Right forelimb (tissue), 1 donor: Measurements from ENCODE around the gene SCGB1C1.
"Not testable (repeated sequence)": the region's sequence is repeated elsewhere in the genome, so short reads cannot be mapped to it uniquely, and the experiment has no call there.

Experiments used
- DNase-seq: peaks from one replicate; pipeline ENCODE4 v3.0.0-alpha.2; 2018

The SCGB1C1 gene

DNA sequence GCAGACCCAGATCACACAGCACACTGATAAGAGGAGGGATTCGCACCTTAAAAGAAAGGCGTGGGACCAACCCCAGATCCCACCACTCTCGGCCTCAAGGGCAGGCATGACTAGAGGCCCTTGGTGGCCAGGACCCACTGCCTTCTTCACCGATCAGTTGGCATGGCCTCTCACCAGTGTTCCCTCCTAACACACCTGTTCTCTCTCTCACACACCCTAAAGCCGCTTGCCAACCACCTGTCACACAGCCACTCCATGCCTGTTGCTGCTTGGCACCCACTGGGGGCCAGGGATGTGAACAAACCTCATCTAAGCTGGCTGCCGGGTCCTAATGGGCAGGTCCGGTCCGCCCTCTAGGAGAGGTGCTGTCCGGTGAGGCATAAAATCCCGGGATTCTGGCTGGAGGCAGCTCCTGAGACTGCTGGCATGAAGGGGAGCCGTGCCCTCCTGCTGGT lies at the start of gene SCGB1C1:
Gene SCGB1C1, plus strand, starts transcription at position 405 of the 455 bp plus-strand sequence. Its CDS starts 22 bp downstream, at position 427.
- DNase-seq: not testable (repeated sequence)

DNA sequence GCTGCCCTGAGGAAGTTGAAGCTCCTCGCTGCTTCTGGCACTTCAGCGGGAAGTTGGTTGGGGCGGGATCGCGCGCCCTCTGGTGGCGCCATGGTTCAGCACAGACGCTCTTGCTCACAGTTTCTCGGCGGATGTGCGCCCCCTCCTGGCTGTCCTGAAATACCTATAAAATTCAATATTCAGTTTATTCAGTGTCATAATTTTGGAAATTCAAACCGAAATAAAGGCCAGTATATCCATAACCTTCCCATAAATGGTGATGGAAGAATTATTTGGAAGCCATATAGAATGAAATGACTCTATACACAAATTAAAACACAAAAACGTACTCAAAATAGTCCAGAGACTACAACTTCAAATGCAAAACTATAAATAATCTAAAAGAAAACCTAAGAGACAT lies 12.6 kb upstream of the SCGB1C1 start:
- DNase-seq: not testable (repeated sequence)

DNA sequence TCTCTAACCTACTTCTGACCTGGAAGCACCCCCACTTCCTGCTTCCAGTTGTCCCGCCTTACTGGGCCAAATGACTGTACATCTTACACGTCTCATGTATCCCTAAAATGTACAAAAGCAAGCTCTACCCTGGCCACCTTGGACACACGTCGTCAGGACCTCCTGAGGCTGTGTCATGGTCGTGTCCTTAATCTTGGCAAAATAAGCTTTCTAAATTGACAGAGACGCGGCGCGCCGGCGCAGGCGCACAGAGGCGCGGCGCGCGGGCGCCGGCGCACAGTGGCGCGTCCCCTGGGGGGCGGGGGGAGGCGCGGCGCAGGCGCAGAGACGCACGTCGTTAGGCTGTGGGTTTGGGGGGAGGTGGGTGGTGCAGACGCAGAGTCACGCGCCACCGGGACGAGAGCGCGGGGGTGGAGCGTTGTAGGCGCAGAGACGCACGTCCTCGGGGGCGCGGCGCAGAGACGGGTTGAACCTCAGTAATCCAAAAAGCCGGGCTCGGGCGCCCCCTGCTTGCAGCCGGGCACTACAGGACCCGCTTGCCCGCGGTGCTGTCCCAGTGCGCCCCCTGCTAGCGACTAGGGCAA lies 3.6 kb upstream of the SCGB1C1 start:
- peak; percentile 22 for DNase-seq

DNA sequence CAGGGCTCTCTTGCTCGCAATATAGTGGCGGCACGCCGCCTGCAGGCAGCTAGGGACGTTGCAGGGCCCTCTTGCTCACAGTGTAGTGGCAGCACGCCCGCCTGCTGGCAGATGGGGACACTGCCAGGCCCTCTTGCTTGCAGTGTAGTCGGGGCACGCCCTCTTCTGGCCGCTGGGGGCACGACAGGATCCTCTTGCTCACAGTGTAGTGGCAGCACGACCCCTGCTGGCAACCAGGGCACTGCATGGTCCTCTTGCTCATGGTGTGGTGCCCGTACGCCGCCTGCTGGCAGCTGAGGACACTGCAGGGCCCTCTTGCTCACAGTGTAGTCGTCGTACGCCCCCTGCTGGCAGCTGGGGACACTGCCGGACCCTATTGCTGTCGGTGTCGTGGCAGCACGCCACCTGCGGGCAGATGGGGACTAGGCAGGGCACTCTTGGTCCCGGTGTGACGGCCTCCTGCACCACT lies 3.0 kb upstream of the SCGB1C1 start:
- not testable (repeated sequence) for DNase-seq

DNA sequence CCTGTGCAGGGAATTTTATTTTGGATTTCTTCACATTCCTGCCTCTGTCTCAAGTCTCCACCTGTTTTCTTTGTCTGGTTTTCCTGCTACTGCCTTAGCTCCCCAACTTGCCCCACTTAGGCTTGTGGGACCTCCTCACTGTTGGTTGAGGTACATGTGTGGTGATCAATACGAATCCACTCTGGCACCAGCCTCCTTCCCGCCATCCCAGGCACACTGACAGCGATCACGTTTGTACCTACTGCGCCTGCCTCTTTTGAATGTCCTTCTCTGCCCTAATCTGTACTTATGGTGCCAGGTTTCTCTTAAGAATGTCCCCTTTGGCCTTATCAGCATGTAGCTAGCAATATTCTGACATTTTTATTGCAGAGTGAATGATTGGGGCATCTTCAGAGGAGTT lies 2.3 kb upstream of the SCGB1C1 start:
- DNase-seq: not testable (repeated sequence)

DNA sequence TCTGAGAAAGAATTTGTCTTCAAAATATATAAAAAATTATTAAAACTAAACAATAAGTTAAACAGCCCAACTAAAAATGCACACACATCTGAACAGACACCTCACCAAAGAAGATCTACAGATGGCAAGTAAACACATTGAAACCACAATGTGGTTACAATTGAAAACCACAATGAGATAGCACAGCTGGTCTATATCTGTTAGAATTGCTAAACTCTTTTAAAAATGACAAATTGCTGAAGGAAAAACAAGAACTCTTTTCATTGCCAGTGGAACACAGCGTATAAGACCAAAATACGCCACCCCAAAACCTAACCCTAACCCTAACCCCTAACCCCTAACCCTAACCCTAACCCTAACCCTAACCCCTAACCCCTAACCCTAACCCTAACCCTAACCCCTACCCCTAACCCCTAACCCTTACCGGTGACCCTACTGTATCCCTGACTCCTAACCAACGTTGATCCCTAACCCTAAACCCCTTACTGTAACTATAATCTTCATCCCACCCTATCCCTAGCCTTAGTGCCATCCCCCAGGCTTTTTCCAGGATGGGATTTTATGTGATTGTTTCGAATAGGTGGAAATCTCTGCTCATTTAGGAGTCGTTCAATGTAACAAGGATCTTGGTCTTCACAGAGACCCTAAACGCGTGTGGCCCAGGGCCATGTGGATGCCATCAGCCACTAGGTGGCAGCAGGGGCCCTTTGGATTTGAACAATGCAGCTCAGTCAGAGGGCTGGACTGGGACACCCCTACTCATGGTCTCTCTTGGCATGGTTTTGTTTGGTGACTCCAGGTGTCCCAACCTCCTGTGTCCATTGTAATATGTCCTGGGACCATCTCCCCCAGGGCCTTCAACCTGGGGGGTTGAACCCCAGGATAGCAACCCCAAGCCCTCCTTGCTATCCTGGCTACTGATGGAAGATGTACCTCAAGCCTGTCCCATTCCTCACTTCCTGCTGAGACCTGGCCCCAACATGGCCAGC lies 1.1 kb upstream of the SCGB1C1 start:
- not testable (repeated sequence) for DNase-seq

DNA sequence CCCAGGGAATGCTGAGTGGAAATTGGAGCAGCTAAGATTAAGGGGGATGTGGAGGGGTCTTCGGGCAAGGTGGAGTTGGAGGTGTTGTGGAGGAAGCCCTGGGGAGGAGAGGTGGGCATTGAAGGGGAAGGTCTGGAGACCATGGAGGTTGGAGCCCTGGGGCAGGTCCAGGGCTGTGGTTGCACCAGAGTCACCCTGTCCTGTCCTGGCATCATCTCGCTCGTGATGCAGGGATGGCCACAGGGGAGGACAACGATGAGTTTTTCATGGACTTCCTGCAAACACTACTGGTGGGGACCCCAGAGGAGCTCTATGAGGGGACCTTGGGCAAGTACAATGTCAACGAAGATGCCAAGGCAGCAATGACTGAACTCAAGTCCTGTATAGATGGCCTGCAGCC lies 603 bp downstream of the SCGB1C1 start:
- not testable (repeated sequence) for DNase-seq

DNA sequence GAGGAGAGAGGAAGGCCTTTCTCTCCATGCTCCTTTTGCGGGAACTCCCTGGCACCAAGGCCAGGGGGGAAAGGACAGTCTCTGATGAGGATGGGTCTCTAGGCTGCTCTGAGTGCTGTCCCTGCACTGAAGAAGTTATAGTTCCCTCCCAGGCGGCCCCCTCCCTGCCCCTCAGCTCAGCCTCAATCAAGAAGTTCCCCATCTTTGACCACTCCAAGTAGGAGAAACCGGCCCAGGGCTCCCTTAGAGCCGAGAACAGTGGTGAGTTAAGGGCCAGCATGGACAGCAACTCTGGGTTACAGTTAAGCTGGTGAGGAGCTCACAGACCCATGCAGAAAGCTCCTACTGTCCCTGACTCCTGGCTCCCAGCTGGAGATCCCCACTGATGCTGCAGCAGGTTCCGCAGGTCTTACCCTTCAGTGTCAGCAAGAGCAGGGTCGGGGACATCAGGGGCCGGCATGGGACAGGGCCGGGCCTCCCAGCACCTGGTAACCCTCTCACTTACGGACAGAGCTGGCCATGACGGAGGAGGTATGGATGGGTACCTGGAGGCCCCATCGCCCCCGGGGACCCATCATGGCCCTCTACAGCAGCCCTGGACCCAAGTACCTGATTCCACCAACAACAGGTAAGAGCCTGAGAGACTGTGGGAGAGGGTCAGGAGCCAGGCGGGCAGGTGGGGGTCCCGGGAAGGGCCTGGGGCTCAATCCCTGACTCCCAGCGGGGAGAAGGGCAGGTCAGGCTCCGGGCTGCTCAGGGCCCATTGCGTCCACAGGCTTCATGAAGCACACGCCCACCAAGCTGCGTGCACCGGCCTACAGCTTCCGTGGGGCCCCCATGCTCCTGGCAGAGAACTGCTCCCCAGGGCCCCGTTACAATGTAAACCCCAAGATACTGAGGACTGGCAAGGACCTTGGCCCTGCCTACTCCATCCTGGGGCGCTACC lies 4.2 kb downstream of the SCGB1C1 start:
- DNase-seq: peak; percentile 44

DNA sequence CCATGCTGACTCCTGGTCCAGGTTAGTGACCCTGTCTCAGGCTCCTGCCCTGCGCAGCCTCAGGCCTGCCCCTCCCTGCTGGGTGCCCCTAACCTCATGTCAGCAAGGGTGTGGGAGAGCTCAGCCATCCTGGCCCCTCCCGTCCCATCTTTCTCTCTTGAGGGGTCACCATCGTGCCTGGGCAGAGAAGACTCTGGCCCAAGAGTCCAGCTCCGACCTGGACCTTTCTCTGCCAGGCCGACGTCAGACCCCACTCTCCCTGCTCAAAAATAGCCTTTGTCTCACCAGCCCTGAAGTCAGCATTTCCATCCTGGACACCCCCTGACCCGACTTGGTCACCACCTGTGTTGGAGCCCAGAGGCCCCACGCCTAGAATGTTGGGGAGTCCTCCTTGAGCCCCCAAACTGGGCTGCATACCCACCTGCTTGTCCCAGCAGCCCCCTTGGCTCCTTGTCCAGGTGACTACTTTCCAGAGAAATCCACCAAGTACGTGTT lies 4.9 kb downstream of the SCGB1C1 start:
- peak; percentile 43 for DNase-seq

DNA sequence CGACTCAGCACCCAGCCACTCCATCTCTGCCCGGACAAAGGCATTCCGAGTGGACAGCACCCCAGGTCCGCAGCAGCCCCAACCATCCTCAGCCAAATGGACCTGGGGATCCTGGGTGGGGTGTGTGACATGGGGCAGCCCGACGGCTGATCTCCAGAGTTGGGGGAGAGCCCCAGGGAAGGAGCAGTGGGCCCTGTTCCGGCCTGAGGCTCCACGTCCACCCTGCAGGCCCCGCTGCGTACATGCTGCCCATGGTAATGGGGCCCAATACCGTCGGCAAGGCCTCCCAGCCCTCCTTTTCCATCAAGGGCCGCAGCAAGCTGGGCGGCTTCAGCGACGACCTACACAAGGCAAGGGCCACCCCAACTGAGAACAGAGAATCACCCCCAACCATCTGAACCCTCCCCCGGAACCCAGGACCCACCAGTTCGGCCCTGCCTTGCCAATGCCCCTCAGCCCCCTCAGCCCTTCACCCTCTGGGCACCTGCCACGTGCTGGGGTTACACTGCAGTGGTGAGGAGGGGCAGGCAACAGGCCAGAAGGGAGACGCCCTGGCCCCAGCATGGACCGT lies 5.4 kb downstream of the SCGB1C1 start:
- no peak for DNase-seq

DNA sequence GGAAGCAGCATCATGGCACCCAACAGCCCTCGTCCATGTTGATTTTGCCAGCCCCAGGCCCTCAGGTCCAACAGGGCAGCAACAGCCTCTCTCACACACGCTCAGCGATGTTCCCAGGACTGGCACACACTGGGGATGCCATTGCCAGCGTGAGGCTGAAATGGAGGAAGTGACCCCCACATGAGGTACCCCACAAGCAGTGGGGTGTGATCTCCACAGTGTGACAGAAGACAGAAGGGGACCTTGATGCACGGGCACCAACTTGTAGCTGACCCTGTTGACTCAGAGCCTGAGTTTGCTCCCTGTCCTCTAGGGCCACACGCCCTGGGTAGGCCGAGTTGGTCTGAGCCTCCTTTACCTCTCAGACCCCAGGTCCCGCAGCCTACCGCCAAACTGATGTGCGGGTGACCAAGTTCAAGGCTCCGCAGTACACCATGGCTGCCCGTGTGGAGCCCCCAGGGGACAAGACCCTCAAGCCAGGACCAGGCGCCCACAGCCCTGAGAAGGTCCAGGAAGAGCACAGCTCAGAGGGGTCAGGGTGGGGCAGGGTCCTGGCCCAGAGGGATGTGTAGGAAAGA lies 6.2 kb downstream of the SCGB1C1 start:
- DNase-seq: no peak

DNA sequence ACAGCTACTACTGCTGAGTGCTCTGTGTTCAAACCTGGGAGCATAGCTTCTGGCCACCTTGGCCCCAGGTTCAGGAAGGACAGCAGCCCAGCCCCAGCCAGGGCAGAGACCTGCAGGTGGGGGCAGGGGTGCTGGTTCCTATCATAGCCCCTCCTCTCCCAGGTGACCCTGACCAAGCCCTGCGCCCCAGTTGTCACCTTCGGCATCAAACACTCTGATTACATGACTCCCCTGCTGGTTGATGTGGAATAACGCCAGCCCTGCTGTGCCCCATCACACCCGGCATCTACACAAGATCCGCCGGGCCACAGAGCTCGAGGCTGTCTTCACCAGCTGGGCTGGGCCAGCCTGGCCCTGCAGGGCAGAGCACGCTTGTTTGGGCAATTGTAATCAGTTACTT lies 6.9 kb downstream of the SCGB1C1 start:
- peak; percentile 45 for DNase-seq

DNA sequence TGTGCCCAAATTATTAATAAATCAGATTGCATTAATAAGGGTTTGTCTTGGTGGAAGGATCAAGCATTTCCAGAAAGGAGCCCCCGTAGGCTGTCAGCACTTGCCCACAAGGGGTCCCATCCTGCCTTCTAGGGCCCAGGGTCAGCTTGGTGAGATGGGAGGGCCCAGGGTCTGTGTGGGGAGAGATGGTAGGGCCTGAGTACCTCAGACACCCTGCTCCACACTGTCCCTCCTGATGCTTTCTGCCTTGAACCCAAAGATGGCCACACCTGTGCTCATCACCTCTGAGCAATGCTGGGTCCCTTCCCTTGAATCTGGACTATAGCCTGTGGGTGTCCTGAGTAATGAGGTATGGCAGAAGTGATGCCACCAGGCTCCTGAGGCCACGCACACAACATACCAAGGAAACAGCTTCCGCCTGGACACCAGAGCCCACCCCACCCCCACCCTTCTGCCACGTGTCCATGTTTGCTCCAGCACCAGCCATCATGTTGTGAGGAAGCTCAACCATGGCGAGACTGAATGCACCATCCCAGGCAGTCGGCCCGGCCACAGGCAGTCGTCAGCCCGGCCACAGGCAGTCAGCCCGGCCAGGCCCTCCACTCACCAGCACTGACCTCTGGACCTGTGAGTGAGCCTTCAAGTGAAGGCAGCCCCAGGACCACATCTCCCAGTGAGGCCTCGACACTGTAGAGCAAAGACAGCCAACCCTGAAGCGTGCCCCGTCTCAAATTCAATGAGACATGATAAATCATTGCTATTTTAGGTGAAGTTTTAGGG lies 7.5 kb downstream of the SCGB1C1 start:
- peak; percentile 38 for DNase-seq

DNA sequence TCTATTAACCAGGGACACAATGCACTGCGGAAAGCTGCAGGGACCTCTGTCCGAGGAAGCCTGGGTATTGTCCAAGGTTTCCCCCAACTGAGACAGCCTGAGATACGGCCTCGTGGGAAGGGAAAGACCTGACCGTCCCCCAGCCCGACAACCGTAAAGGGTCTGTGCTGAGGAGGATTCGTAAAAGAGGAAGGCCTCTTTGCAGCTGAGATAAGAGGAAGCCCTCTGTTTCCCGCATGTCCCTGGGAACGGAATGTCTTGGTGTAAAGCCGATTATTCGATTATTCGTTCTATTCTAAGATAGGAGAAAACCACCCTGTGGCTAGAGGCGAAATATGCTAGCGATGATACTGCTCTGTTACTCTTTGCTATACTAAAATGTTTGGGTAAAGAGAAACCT lies 9.1 kb downstream of the SCGB1C1 start:
- no peak for DNase-seq

DNA sequence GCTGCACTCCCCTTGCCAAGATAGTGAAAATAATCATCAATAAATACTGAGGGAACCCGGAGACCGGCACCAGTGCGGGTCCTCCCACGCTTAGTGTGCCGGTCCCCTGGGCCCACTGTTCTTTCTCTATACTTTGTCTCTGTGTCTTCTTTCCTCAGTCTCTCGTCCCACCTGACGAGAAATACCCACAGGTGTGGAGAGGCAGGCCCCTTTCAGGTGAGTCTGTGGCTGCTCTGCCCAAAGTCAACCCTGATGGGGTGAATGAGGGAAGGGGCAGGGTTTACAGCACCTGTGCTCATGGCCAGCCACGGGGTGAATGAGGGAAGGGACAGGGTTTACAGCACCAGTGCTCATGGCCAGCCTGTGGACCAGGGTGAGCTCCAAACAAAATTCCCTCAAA lies 9.6 kb downstream of the SCGB1C1 start:
- DNase-seq: peak; percentile 15

DNA sequence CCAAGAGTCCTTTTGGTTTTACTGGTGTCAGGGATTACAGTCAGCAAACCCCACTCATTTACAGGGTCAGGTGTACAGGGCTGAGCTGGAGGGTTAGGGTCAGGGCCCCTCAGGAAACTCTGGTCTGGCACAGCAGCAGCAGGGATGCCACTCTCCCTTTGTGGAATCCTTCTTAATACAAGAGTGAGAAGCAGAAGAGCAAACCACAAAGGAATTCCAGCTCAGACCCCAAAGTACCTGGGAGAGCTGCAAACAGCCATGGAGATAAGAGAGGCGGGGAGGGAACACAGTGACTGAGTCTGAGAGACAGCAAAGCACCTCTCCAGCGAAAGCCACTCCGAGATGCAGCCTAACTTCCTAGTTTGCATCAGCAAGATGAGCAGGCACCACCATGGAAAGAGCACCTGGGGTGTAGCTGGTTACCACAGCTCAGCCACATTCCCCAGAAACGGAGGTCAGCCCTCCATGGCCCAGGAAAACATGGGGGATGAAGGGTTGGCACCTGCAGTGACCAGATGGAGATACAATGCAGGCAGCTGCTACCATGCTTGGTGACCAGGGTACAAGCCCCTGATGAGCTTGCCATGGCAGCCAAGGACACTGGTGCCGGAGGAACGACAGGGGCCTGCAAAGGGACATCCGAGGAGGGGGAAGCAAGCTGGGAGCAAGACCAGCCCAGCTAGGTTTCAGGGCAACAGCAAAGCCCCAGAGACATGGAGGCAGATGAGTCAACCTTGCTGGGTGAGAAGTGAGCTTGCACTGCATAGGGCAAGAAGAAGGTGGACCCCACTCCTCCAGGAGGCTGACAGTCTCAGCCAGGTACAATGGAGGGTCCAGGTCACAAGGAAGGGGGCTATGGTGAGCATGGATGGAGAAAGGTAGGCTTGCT lies 10.4 kb downstream of the SCGB1C1 start:
- DNase-seq: peak; percentile 37

DNA sequence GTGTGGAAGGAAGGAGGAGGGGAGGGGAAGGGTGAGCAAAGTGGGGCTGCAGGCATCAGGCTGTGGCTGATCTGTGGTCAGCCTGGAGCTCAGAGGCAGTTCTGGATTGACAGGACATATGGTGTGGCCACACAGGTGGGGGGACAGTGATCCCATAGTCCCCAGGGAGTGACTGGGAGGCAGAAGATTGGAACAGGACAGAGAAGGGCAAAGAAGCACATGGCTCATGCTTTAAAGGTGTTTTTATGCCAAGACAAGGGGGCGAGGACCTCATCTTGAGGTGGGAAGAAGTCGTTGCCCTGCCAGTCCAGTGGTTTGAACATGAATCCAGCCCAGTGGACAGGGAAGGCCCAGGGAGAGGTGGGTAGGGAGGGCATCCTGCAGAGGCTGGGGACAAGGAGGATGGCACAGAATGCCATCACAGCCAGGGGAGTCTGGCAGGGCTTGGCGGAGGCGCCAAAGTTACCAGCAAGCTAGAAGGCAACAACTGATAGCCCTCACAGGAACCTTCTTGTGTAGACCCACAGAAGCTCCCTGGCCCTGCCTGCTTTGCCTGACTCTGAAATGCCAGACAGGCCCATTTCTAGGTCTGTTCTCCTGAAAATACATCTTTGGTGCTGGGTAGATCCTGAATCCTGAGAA lies 11.2 kb downstream of the SCGB1C1 start:
- DNase-seq: peak; percentile 17

DNA sequence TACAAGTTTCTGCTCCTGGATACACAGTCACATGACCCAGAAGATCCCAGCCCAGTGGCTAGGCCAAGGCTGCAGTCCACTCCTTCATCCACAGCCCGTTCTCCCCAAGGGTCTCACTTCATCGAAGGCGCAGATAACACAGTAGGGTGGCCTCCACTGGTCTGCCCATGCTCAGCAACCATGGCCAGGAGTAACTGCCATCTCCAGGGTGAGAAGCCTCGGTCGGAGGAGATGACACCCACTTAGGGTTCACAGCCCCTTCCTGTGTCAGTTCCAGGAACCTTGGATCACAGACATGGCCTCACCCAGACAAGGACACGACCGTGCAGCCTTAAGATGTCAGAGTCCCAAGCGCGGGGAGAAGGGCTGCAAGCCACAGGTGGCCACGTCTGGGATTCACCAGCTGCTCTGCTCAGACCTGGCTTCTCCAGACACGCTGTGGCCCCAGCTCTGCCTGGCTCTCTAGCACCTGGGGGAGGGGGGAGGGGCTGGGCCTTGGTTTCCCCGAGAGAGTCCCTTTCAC lies 11.8 kb downstream of the SCGB1C1 start:
- no peak for DNase-seq
